Testis (tissue), 3 donors: ENCODE data around the gene XKR7. TPM values are rescaled to one million over a fixed set of nuclear protein-coding genes. Genes with fewer than 3 reads are reported as not detected.
"Not testable (repeated sequence)": the region's sequence is repeated elsewhere in the genome, so short reads cannot be mapped to it uniquely, and the experiment has no call there.

ENCODE experiments used
- DNase-seq: peaks from one replicate; pipeline ENCODE4 v3.0.0-alpha.2; 2019
- H3K27ac ChIP-seq, 2 donors: fragments of 200-600 bp; sonication (generic); one replicate each; pipeline ENCODE4 v1.5.1; 2019
- H3K27me3 ChIP-seq: fragments of 200-600 bp; sonication (generic); one replicate; pipeline ENCODE4 v1.5.1; 2019
- H3K36me3 ChIP-seq: fragments of 200-600 bp; sonication (generic); one replicate; pipeline ENCODE4 v1.5.1; 2017; ENCODE audit warnings: low read depth; ENCODE audit errors: missing control alignments
- H3K4me1 ChIP-seq: fragments of 200-600 bp; sonication (generic); one replicate; pipeline ENCODE4 v1.5.1; 2019
- H3K4me3 ChIP-seq, 2 donors: fragments of 200-600 bp; sonication (generic); one replicate each; pipeline ENCODE4 v1.5.1; 2017 to 2019
- H3K9me3 ChIP-seq: fragments of 200-600 bp; sonication (generic); one replicate; pipeline ENCODE4 v1.5.1; 2017
- CTCF ChIP-seq, 3 experiments: fragments of 450-650 bp in 2 of 3; fragments of 200-600 bp in 1 of 3; sonication (generic) in 1 of 3; IDR thresholded peaks; one replicate each; pipeline ENCODE4 v1.5.1; 2016 to 2019; ENCODE audit warnings: antibody characterized with exemption in 3 of 3, mild to moderate bottlenecking in 2 of 3, moderate library complexity in 1 of 3
- POLR2A ChIP-seq: fragments of 450-650 bp; IDR thresholded peaks from one replicate; pipeline ENCODE4 v1.6.1; 2017; ENCODE audit warnings: antibody characterized with exemption, mild to moderate bottlenecking, moderate library complexity
- WGBS, 2 donors: methylation state at CpG; one replicate each; pipeline ENCODE4 v1.1.5; 2018; 5-methylcytosine and 5-hydroxymethylcytosine counted together
- intact Hi-C: fragments of 100-400 bp; cut with DNase I; formaldehyde crosslinking; loops from one replicate; pipeline ENCODE4 v1.15.1; 2023; ENCODE audit warnings: low total_unique reads
- polyA plus RNA-seq: library from polyadenylated mRNA; stranded (reverse); fragments of 350-450 nt; fragmentation: Illumina TruSeq; extraction: RNeasy Lipid Tissue Mini Kit (QIAGEN cat#74804); gene quantifications from one replicate; pipeline ENCODE4 v1.2.3, GENCODE V29; 2014; ENCODE audit warnings: low read depth, low replicate concordance; ENCODE audit not compliant: insufficient read depth
- total RNA-seq, 2 donors: library from RNA; depleted of rRNA; stranded (reverse); fragments of >200 nt; gene quantifications; one replicate each; pipeline ENCODE4 v1.2.3, GENCODE V29; 2016

XKR7 gene
- total and polyA plus RNA-seq, 3 donors from 2014 or later, result 0.25 to 0.96 (median 0.39) TPM

GRCh38 chr20:32033316-32033715 is 65.4 kb downstream of the XKR7 start:
- intact Hi-C loops, result loop anchor here (10.0 kb wide), 1 partner anchor 179 kb away; no protein-coding TSS in a partner anchor
- peaks cover 5% of the 10 kb centered on the region for H3K4me1 ChIP-seq
- whole genome bisulfite sequencing, 2 donors, result 79 to 89% methylated on average over 2 of the region's 2 CpGs

GRCh38 chr20:32033721-32034120 is 65.8 kb downstream of the XKR7 start:
- H3K4me1 ChIP-seq, DNase-seq, H3K4me3 ChIP-seq, H3K27ac ChIP-seq, H3K36me3 ChIP-seq, H3K9me3 ChIP-seq, H3K27me3 ChIP-seq: not testable (repeated sequence)
- 92 to 97% methylated on average over 3 of the region's 3 CpGs for WGBS, 2 donors
- intact Hi-C loops, result loop anchor here (10.0 kb wide), 1 partner anchor 179 kb away; no protein-coding TSS in a partner anchor

More at GRCh38 chr20:32033316-32033715, 65.4 kb downstream of the XKR7 start:
- Histone ChIP-seq H3K9me3 (no peaks in the 10 kb centered on the region), H3K4me3 (no peak overlapping the region), H3K27me3 (no peaks in the 10 kb centered on the region), H3K27ac (no peak overlapping the region), H3K36me3 (no peaks in the 10 kb centered on the region)
- no peak for TF ChIP-seq CTCF (IDR thresholded peaks at IDR 0.05)
- no peak for DNase-seq

DNA sequence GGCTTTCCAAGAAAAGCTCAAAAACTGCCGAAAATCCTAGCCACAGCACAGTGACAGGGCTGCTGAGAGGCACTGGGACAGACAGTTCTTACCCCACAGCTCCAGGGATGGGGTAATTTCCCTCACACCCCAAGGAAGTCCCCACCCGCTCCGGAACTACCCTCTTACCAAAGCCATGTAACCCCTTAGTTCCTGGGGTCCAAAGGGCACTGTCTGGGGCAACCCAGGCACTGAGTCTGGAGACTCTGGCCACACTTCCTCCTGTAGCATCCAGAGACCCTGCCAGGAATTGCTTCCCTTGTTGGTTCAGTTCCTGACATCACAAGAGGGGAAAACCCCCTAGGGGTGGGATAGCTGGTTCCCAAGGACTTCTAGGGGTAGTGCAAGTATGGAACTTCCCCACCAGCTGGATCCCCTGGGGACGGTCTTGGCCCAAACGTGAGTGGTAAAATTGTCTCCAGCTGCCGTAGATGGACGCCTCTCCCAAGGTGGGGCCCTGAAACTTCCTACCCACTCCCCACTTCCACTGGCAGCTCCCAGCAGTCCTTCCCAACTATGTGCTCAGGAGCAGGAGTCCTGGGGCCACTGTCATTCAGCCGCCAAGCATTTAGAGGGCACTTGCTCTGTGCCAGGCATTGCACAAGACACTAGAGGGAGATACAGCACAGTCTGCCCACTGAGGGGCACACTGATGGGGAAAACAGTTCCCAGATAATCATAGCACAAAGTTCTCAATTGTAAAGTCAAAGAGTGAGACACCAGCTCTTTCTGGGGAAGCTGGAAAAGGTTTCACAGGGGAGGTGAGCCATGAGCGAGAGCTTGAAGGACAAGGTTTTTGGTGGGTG is 66.9 kb downstream of the XKR7 start:
- no peak overlapping the region for H3K4me3 ChIP-seq
- TF ChIP-seq POLR2A, result no peak
- no peaks in the 10 kb centered on the region for H3K36me3 ChIP-seq
- no peaks in the 10 kb centered on the region for H3K9me3 ChIP-seq
- no peak overlapping the region for H3K27ac ChIP-seq
- WGBS, 2 donors, result 66 to 70% methylated on average over 7 to 9 of the region's 9 CpGs
- intact Hi-C loops, result loop anchor here (10.0 kb wide), 1 partner anchor 180 kb away; no protein-coding TSS in a partner anchor
- no peaks in the 10 kb centered on the region for H3K27me3 ChIP-seq
- DNase-seq, result peak; percentile 20
- H3K4me1 ChIP-seq, result peaks cover 5% of the 10 kb centered on the region

- H3K27ac ChIP-seq, result no peak overlapping the region
- H3K27me3 ChIP-seq, result no peaks in the 10 kb centered on the region
- no peaks in the 10 kb centered on the region for H3K36me3 ChIP-seq
- TF ChIP-seq POLR2A (no peak), CTCF (IDR thresholded peaks at IDR 0.05) (no peak)
- intact Hi-C loops, result loop anchor here (10.0 kb wide), 1 partner anchor 181 kb away; no protein-coding TSS in a partner anchor
- no peak for DNase-seq
- no peak overlapping the region for H3K4me3 ChIP-seq
- WGBS, 2 donors, result 87% methylated on average over 8 of the region's 8 CpGs
- peaks cover 5% of the 10 kb centered on the region for H3K4me1 ChIP-seq
- H3K9me3 ChIP-seq, result no peaks in the 10 kb centered on the region
These were observed 67.5 kb downstream of the XKR7 start for GRCh38 chr20:32035426-32035779.

DNA sequence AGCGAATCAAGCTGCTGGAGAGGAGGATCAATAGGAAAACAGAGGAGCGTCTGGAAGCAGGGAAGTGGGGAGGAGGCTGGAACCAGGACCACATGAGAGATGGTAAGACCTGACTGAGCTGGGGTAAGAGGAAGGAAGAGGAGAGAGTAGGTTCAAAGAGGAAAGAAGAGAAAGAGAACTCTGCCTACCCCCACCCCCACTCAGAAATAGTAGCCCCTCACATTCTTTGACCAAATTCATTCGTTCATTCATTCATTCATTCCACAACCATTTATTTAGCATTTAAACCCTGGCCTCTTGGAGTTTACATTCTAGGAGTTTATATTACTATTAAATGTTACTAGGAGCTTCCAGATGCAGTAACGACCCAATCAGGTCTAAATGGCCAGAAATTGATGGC is 68.3 kb downstream of the XKR7 start:
- Histone ChIP-seq H3K36me3 (no peaks in the 10 kb centered on the region), H3K4me3 (no peak overlapping the region), H3K27me3 (no peaks in the 10 kb centered on the region), H3K4me1 (peaks cover 1% of the 10 kb centered on the region), H3K27ac (no peak overlapping the region), H3K9me3 (no peaks in the 10 kb centered on the region)
- 73% methylated on average over 4 of the region's 4 CpGs for WGBS, 2 donors
- intact Hi-C loops, result loop anchor here (10.0 kb wide), 1 partner anchor 181 kb away; no protein-coding TSS in a partner anchor
- DNase-seq, result no peak
- TF ChIP-seq POLR2A (no peak), CTCF (IDR thresholded peaks at IDR 0.05) (no peak)
